Stomach smooth muscle (tissue), 2 donors: Measurements from ENCODE around the gene PRPF38B.
"Not testable (repeated sequence)": the region's sequence is repeated elsewhere in the genome, so short reads cannot be mapped to it uniquely, and the experiment has no call there.

Experiments
- H3K27ac ChIP-seq: one replicate; pipeline ENCODE4 v1.7.0; 2013; ENCODE audit warnings: mild to moderate bottlenecking, low read length, inconsistent platforms
- H3K27me3 ChIP-seq, 2 donors: one replicate each; pipeline ENCODE4 v1.7.0; 2013; ENCODE audit warnings: low read length in 2 of 2; ENCODE audit not compliant: insufficient read depth in 2 of 2, control insufficient read depth in 1 of 2
- H3K36me3 ChIP-seq, 2 donors: one replicate each; pipeline ENCODE4 v1.7.0; 2013; ENCODE audit warnings: low read length in 2 of 2; ENCODE audit not compliant: control insufficient read depth in 2 of 2, insufficient read depth in 2 of 2
- H3K4me1 ChIP-seq: one replicate; pipeline ENCODE4 v1.7.0; 2013; ENCODE audit warnings: low read length; ENCODE audit not compliant: control insufficient read depth, insufficient read depth
- H3K4me3 ChIP-seq, 2 donors: one replicate each; pipeline ENCODE4 v1.7.0; 2013; ENCODE audit warnings: low read length in 2 of 2
- H3K9ac ChIP-seq, 2 donors: one replicate each; pipeline ENCODE4 v1.7.0; 2013; ENCODE audit warnings: low read length in 2 of 2, mild to moderate bottlenecking in 1 of 2
- H3K9me3 ChIP-seq, 2 donors: one replicate each; pipeline ENCODE4 v1.7.0; 2013; ENCODE audit warnings: low read length in 2 of 2; ENCODE audit not compliant: control insufficient read depth in 2 of 2
- donor health status: healthy.
- donor health status: Pancreatic carcinoma.

Gene PRPF38B

GRCh38 chr1:108663074-108663473 lies 29.0 kb upstream of the PRPF38B start:
- Histone ChIP-seq H3K9me3 (no peaks in the 10 kb centered on the region), H3K4me3 (no peak overlapping the region), H3K27ac (peak overlapping the region; percentile 31)

GRCh38 chr1:108664481-108664880 lies 27.6 kb upstream of the PRPF38B start:
- peaks cover 4% of the 10 kb centered on the region for H3K4me1 ChIP-seq
- no peak overlapping the region for H3K4me3 ChIP-seq
- no peak overlapping the region for H3K27ac ChIP-seq
- H3K27me3 ChIP-seq = no peaks in the 10 kb centered on the region
- H3K9ac ChIP-seq = no peak overlapping the region
- H3K9me3 ChIP-seq = no peaks in the 10 kb centered on the region
- no peaks in the 10 kb centered on the region for H3K36me3 ChIP-seq

More at GRCh38 chr1:108663074-108663473, 29.0 kb upstream of the PRPF38B start:
- Histone ChIP-seq H3K36me3 (no peaks in the 10 kb centered on the region), H3K9ac (no peak overlapping the region), H3K27me3 (no peaks in the 10 kb centered on the region), H3K4me1 (peaks cover 4% of the 10 kb centered on the region)

- no peaks in the 10 kb centered on the region for H3K9me3 ChIP-seq
- no peaks in the 10 kb centered on the region for H3K27me3 ChIP-seq
- H3K4me3 ChIP-seq = no peak overlapping the region
- no peak overlapping the region for H3K9ac ChIP-seq
- H3K36me3 ChIP-seq = no peaks in the 10 kb centered on the region
- H3K27ac ChIP-seq = no peak overlapping the region
- peaks cover 4% of the 10 kb centered on the region for H3K4me1 ChIP-seq
Measured at GRCh38 chr1:108665067-108665466, 27.0 kb upstream of the PRPF38B start.

GRCh38 chr1:108665771-108666170 lies 26.3 kb upstream of the PRPF38B start:
- Histone ChIP-seq H3K9ac (no peak overlapping the region), H3K9me3 (no peaks in the 10 kb centered on the region), H3K36me3 (no peaks in the 10 kb centered on the region), H3K4me3 (no peak overlapping the region), H3K27me3 (peaks cover 0 to 3% of the 10 kb centered on the region in 2 donors), H3K4me1 (peaks cover 4% of the 10 kb centered on the region), H3K27ac (no peak overlapping the region)

- H3K9me3 ChIP-seq, H3K27ac ChIP-seq, H3K36me3 ChIP-seq, H3K9ac ChIP-seq, H3K27me3 ChIP-seq, H3K4me3 ChIP-seq, H3K4me1 ChIP-seq: not testable (repeated sequence)
Measured at GRCh38 chr1:108667422-108667821, 24.7 kb upstream of the PRPF38B start.

- Histone ChIP-seq H3K27ac (no peak overlapping the region), H3K4me3 (no peak overlapping the region), H3K4me1 (no peaks in the 10 kb centered on the region), H3K27me3 (peaks cover 0 to 6% of the 10 kb centered on the region in 2 donors), H3K36me3 (no peaks in the 10 kb centered on the region), H3K9me3 (no peaks in the 10 kb centered on the region), H3K9ac (no peak overlapping the region)
Measured at GRCh38 chr1:108668777-108669176, 23.3 kb upstream of the PRPF38B start.

- Histone ChIP-seq H3K4me3 (no peak overlapping the region), H3K9me3 (no peaks in the 10 kb centered on the region), H3K9ac (no peak overlapping the region), H3K27me3 (peaks cover 0 to 6% of the 10 kb centered on the region in 2 donors), H3K4me1 (no peaks in the 10 kb centered on the region), H3K36me3 (no peaks in the 10 kb centered on the region), H3K27ac (no peak overlapping the region)
Measured at GRCh38 chr1:108669679-108670078, 22.4 kb upstream of the PRPF38B start.

GRCh38 chr1:108670131-108670773 lies 21.9 kb upstream of the PRPF38B start:
- Histone ChIP-seq H3K9me3 (no peaks in the 10 kb centered on the region), H3K27me3 (peaks cover 0 to 6% of the 10 kb centered on the region in 2 donors), H3K36me3 (no peaks in the 10 kb centered on the region), H3K9ac (no peak overlapping the region), H3K4me1 (no peaks in the 10 kb centered on the region), H3K27ac (no peak overlapping the region), H3K4me3 (no peak overlapping the region)

- H3K9me3 ChIP-seq = no peaks in the 10 kb centered on the region
- H3K36me3 ChIP-seq = no peaks in the 10 kb centered on the region
- no peak overlapping the region for H3K9ac ChIP-seq
- H3K27me3 ChIP-seq = peaks cover 0 to 6% of the 10 kb centered on the region in 2 donors
- no peak overlapping the region for H3K27ac ChIP-seq
- H3K4me3 ChIP-seq = no peak overlapping the region
- H3K4me1 ChIP-seq = no peaks in the 10 kb centered on the region
Measured at GRCh38 chr1:108671143-108671542, 21.0 kb upstream of the PRPF38B start.

- H3K36me3 ChIP-seq = no peaks in the 10 kb centered on the region
- no peak overlapping the region for H3K9ac ChIP-seq
Measured at GRCh38 chr1:108678706-108679105, 13.4 kb upstream of the PRPF38B start.

GRCh38 chr1:108679586-108680213 lies 12.4 kb upstream of the PRPF38B start:
- H3K4me1 ChIP-seq = no peaks in the 10 kb centered on the region
- no peak overlapping the region for H3K4me3 ChIP-seq
- H3K36me3 ChIP-seq = no peaks in the 10 kb centered on the region
- H3K9me3 ChIP-seq = no peaks in the 10 kb centered on the region
- no peaks in the 10 kb centered on the region for H3K27me3 ChIP-seq
- H3K9ac ChIP-seq = no peak overlapping the region
- no peak overlapping the region for H3K27ac ChIP-seq

More at GRCh38 chr1:108678706-108679105, 13.4 kb upstream of the PRPF38B start:
- Histone ChIP-seq H3K4me3 (no peak overlapping the region), H3K27ac (no peak overlapping the region), H3K27me3 (no peaks in the 10 kb centered on the region), H3K4me1 (no peaks in the 10 kb centered on the region), H3K9me3 (no peaks in the 10 kb centered on the region)
